ENCODE measurements around the gene CFAP298.
A peak's percentile ranks its signal among the peaks of the same experiment; 100 is the strongest.

CFAP298 gene

DNA sequence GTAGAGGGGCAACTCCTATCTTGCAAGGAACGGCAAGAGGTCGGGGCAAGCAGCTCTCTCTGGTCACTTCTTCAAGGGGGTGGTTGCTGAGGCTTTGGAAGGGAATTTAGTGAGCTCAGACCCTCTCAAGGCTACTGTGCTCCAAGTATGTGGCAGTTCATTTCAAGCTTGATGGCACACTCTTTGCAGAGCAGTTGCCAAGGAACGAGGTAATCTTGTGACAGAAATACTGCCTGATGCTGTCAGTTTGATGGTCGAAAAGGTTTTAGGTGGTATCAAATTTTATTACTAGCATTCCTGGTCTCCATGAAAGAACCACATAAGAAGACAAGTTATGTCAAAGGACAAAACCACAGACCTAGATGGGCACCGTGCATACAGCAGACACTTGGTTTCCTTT is 13.1 kb downstream of the CFAP298 start:
- DNase-seq, result no peak

DNA sequence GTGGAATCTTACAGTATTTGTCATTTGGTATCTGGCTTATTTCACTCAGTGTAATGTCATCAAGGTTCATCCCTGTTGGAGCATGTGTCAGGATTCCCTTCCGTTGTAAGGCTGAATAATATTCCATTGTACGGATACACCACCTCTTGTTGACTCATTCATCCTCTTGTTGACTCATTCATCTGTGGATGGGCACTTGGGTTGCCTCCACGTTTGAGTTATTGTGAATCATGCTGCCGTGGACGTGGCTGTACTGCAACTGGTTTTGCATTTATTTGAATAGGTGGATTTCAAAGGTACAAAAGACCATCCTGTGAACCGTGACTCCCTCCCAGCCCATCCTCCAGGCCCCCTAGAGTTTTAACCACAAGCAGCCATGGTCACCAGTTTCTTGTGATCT is 15.0 kb downstream of the CFAP298 start:
- DNase-seq, result no peak

DNA sequence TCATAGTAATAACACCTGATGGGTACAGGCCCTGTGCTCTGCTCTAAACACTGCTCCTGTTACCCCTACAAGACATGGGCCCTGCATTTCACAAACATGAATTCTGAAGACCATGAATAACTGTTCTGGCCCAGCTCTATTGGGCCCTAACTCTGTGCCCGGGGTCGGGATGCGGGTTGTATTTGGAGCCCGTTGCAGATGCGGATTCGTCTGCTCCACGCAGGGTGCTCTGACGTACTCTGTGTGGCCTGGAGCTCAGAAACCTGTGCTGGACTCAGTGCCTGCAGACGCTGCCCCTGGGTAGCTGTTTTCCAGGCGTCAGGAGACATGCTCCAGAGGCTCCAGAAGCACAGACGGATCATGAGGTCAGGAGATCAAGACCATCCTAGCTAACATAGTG is 16.7 kb downstream of the CFAP298 start:
- no peak for DNase-seq

DNA sequence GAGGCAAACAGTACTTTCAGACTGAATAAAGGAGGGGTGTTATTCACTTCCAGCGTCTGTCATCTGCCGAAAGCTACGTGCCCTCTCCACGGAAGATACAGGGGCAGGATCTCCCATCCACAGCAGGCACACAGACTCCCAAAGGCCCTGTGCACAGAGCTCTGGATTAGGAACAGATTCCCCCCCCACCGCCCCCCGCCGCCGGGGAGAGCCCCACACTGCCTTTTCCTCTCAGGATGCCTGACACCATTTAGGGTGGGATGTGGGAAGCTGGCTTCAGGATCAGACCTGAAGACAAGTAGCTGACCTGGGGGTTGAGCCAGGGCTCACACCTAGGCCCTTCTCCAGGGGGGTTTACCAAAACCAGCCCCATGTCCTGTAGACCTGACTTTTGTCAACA is 18.5 kb downstream of the CFAP298 start:
- no peak for DNase-seq

DNA sequence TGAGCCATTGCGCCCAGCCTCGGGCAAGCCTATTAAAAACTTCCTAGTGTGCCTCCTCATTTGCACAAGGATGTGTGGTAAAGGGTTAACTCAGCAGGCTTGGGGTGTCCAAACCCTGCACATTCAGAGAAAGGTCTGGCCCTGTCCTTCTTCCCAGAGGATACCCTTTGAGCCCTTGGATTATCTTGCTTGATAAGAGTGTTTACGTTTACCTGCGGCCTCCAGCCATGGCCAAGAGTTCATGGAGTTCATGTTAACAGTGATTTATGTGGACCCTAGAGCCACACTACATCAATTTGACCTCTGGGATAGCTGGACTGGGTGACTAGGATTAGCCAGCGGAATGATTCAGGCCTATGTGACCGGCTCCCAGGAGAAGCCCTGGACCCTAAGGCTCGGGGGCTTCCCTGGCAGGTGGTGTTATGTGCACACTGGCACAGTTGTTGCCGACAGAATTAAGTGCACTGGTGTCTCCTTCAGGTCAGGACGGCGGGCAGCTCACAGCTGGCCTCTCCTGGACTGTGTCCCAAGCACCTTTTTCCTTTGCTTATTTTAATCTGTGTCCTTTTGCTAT is 19.2 kb downstream of the CFAP298 start:
- DNase-seq, result no peak

DNA sequence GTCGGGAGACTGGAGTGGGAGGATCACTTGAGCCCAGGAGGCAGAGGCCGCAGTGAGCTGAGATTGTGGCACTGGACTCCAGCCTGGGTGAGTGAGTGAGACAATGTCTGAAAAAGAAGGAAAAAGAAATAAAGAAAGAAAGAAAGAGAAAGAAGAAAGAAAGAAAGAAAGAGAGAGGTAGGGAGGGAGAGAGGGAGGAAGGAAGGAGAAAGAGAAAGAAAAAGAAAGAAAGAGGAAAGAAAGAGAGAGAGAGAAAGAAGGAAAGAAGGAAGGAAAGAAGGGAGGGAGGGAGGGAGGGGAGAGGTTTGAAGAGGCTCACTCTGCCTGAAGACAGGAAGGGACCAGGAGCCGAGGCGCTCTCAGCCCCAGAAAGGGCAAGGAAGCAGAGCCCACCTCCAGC is 22.0 kb downstream of the CFAP298 start:
- DNase-seq, result no peak

DNA sequence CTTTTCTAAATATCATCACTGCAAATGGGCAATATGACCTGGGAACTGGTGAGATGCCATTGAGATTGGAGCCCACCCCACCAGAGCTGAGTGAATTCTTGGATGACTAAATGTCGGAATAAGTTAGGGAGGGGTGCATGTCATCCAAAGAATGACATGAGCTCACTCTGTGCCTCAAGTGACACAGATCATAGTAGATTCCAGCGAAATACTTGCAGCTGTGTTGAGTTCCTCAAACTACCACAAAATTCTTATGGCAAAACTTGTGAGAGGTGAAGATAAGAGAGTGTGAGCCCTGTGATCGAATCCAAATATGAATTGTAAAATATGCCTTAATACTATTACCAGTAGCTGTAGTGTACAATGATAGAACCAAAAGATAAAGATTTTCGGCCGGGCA is 24.5 kb downstream of the CFAP298 start:
- DNase-seq, result no peak

DNA sequence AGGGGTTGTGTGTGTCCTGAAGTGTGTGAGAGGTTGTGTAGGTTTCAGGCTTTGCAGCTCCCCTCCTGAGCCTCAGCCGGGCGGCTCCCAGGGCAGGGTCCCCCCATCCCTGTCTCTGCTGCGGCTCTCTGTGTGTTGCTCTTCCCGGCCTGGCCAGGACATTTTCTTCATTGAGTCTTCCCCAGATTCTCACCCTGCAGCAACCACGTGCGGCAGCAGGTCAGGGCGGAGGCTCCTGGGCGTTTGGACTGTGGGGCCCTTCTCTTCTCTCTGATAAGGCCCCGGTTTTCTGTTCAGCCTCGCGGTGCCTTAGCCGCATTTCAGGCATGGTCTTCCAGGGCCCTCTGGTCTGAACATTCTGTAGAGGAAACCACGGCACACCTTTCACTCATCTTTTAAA is 25.1 kb downstream of the CFAP298 start:
- DNase-seq, result no peak

DNA sequence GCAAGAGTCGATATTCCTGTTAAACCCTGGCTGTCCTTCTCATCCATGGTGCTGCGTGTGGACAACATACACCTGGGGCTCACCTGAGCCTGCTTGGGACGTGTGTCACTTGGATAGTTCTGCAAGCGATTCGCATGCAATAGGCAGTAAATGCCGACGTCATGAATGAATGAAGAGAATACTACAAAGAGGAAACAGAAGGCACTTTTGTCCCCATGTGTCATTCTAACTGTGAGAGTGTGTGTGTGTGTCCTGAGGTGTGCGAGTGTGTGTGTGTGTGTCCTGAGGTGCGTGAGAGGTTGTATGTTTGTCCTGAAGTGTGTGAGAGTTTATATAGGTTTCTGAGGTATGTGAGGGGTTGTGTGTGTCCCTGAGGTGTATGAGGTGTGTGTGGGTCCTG is 26.2 kb downstream of the CFAP298 start:
- DNase-seq, result no peak

DNA sequence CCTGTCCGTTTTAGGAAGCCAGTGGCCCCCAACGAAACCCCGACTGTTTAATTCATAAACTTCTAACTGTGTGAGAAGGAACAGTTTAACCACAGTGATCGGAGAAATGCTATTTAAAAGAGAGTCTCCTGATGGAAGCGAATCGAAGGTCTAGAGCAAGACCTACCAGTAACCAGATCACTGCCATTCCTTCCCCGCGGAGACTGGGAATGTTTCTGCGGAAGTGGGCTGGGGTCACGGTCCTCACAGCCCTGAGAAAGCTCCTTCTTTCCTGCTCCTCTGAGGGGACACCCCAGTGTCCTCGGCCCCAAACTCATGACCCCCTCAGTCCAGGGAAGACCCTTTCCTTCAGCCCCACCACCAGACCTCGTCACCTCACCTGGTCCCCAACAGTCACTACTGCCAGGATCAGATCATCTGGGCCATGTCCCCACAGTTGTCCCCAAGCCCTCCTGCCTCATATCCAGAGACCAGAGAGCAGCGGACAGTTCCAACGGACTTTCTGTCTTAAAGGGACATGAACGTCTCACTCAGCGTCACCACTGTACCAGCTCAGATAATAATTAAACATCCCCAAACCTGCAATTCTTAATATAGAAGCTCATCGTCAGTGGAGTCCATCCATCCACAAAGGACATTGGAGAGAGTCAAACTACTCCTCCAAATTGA is 27.0 kb downstream of the CFAP298 start, which contains the start of gene TCP10L:
Gene TCP10L, minus strand, starts transcription at position 482 of the 669 bp plus-strand sequence. CDS start 1,219 bp downstream, outside the sequence.
- DNase-seq, result no peak

DNA sequence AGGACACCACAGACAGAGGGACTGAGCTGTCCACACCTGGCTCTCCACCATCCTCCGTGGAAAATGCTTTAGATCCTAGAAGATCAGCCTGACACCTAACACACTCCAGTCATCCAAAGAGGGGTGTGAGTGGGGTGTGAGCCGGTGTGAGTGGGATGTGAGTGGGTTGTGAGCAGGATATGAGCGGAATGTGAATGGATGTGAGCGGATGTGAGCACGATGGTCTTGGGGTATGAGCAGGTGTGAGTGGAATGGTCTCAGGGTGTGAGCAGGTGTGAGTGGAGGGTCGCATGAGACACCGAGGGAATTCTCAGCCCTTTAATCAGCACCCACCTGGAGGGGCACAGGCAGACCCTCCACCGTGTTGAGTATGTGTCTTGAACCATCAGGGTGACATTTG is 27.7 kb downstream of the CFAP298 start:
- DNase-seq, result no peak

DNA sequence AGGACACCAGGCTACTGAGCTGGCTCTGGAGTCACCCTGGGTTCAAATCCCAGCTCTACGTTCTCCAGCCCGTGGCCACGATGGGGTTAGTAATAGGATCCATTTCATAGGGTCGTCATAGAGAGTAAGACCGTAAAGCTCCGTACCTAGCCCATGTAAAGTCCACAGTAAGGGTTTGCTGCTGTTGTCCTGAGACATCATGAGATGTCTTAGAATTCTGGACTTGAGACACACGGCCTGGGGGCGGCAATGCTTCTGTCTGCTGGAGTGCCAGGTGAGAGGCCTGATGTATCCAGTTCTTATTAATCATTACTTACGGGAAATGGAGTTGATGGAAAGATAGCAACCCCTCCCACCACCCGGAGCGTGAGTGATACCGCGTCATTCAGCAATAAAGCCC is 30.4 kb downstream of the CFAP298 start:
- DNase-seq, result no peak

DNA sequence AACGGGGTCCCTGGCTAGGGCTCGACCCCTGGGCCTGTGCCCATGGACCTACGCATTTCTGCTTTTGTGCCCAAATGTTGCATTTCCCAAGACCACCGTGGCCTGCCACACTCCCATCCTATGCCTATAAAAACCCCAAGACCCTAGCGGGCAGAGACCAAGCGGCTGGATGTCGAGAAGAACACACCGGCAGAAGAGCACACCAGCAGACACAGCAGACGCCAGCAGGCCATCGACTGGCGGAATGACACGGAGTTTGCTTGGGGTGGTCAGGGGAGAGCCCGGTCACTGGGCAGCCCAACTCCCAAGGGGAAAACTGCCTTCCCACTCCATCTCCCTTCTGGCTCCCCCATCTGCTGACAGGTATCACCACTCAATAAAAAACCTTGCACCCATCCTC is 31.2 kb downstream of the CFAP298 start:
- no peak for DNase-seq

DNA sequence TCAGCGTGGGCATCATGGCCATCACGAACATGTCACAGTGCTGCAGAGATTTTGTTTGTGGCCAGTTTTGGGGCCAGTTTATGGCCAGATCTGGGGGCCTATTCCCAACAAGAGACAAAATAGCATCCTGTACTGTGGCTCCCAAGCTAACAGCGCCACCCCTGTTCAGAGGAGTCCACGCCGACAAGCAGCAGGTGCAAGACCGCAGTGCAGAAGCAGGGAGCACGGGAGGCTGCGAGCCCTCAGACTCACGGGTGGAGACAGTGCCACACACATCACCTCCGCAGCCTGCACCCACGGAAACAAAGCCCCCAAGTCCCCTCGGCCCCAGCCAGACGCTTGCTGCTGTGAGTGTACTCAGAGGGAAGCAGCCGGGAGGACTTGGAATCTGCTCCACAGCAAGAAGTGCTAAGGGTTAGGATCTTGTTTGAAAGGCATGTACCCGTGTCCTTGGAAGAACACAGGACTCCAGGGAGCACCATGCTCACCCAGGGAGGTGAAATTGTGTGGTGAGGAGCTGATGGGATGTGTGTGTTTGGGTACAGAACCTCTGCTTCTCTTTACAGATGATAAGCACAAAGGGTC is 34.0 kb downstream of the CFAP298 start:
- peak in 1 of 2 donors; percentile 11 for DNase-seq

DNA sequence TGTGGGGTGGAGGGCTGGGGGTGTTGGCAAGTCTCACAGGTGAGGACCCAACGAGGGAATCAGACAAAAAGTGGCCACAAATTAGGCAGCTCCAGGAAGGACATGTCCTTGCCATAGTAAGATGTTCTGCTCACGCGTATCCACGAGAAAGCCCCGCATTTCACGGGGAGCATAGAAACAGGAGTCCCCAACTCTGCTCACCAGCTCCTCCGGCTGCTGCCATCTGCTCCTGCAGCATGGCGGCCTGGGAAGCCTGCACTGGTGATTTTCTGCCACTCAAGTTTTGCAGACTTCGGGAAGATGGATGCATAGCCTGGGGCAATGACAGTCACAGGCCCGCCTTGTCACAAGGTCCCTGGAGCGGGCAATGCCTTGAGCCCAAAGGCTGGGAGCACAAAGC is 36.2 kb downstream of the CFAP298 start:
- DNase-seq, result no peak

DNA sequence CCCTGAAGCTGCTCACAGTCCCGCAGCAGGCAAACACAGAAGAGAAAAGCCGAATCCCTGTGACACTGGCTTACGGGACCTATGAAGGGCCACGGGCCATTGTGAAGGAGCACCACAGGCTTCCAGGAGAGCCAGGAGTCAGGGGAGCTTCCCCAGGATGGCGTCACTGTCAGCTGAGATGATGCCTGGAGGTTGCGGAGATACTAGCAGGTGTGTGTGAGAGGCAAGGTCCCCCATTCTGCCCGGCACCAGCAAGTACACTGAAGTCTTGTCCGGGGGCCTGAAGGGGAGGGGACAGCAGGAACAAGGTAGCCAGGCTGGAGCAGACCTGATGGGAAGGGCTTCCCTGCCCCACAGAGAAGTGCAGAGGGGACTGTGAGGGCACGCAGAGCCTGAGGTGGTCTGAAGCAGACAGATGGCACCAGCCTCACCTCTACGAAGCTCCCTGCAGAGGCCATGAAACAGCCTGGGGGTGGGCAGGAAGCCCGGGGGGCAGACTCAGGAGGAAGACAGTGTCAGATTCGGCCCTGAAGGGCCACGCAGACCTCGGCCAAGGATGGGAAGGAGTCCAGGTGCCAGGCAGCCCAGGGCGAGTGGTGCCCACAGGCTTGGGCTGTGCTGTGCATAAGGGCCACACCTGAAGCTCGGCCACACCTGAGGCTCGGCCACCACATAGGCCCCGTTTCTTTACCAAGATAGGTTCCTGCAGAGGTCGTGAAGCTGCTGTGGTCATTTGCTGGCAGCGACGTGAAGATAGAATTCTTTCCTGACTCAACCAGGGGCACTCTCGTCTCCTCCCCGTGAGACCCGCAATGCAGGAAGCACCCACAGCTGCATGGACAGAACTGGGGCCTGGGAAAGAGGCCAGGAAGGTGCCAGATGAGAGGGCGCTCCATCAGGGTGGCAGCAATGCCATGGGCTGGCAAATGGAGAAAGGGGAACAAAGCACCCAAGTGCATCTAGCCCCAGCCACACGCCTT is 36.9 kb downstream of the CFAP298 start:
- DNase-seq, result no peak

DNA sequence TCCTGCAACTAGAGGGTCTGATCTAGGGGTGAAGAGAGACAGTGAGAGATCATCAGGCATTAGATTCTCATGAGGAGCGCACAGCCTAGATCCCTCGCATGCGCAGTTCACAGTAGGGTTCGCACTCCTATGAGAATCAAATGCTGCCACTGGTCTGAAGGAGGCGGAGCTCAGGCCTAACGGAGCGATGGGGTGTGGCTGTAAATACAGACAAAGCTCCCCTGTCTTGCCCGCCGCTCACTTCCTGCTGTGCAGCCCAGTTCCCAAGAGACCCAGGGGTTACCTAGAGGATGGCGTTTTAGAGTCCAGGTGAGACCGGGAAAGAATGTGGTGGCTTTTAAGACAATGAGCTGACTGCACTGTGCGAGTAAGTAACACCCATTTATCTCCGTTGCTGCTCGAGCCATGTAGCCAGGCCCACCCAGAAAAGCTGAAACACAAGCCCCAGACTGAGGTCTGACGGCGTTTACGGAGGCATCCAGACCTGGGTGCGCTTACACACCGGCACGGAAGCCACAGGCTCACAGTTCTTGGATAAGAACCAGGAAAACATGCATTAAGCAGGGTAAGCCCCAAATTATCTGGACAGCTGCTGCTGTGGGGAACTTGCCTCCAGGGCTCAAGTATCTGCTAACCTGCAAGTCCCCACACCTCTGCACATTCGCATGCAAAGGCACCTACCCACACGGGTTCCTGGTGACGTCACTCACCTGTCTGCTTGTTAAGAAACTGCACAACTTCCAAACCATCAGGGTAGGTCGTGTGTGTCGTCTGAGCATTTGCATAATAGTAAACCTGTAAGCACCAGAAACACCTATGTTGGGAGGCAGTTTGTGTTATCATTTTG is 39.4 kb downstream of the CFAP298 start:
- no peak for DNase-seq

DNA sequence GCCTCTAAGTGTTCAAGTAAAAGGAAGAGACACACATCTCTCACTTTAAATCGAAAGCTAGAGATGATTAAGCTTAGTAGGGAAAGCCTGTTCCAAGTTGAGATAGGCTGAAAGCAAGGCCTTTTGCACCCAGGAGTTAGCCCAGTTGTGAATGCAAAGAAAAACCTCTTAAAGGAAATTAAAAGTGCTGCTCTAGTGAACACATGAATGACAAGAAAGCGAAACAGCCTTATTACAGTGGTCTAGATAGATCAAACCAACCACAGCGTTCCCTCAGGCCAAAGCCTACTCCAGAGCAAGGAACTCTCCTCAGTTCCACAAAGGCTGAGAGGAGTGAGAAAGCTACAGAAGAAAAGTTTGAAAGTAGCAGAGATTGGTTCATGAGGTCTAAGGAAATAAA is 41.7 kb downstream of the CFAP298 start:
- no peak for DNase-seq

DNA sequence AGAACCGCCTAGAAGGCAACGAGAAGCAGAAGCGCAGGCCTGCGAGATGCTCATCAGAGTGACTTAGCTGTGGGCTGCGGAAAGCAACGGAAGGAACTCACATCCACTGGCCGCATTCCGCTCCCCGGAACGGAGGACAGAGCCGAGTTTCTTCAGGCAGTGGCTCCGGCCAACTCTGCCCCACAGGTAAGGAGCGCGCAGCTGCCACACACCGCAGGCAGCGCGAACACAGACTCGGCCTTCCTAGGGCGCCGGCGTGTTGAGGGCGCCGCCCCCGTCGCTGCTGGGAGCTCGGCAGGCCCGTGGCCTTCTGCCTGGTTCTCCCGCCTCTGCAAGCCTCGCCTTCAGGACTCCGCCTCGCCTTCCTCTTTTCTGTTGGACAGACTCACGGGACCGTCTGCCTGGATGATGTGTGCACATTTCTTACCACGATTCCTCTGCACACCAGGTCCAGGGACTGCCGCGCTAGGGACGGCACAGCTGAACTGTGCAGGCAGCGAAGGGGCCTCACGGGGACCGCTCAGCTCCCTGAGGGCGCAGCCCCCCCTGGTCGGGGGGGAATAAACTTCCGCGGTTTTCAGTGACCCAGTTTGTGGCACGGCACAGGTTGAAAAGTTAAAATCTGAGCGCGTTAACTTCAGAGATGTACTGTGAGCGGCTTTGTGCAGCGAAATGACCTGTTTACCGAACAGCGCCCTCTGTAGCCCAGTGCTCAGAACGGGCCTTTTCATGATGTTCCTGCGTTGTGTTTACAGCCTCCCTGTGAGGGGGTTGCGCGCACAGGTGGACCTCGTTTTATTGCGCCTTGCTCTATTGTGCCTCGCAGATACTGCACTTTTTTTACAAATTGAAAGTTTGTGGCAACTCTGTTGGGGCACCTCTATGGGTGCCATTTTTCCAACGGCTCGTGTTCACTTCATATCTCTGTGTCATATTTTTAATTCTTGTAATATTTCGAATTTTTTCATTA is 42.6 kb downstream of the CFAP298 start:
- DNase-seq, result peak; percentile 92 to 94

DNA sequence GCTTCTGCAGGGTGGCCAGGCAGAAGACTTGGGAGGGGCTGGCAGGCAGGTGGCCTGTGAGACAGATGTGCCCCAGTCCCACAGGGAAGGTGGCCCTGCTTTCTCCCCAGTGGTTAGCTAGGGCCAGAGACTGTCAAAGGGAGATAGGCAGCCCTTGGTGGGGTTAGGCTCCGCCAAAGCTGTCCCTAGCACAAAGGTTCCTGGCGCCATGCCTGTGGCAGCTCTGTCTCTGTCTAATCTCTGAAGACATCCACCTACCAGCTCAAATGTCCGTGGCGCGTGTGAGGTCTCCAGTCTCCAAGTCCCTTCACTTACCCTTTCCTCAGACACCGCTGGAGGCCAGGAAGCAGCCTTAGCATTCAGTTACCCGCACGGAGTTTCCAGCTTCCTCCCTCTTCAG is 44.6 kb downstream of the CFAP298 start:
- no peak for DNase-seq

Data from inflammatory macrophage (primary cell).